ENCODE results near the gene B3GNT3.

Gene B3GNT3

DNA sequence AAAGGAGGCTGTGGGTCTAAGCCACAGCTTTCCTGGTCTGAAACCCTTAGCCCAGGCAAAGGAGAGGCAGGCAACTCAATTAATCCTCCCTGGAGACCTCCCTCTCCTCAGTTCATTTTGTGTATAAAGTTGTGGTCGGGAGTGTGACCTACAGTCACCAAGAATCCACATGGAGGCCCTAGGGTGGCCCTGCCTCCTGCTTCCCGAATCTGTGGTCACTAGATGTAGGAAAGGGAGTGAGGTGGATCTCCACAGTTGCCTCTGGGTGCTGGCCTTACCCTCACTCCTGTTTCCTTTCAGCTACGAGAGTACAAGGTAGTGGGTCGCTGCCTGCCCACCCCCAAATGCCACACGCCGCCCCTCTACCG, 66.0 kb downstream of the B3GNT3 start:
- peaks cover 42% of the 10 kb centered on the region for H3K36me3 Mint-ChIP-seq

DNA sequence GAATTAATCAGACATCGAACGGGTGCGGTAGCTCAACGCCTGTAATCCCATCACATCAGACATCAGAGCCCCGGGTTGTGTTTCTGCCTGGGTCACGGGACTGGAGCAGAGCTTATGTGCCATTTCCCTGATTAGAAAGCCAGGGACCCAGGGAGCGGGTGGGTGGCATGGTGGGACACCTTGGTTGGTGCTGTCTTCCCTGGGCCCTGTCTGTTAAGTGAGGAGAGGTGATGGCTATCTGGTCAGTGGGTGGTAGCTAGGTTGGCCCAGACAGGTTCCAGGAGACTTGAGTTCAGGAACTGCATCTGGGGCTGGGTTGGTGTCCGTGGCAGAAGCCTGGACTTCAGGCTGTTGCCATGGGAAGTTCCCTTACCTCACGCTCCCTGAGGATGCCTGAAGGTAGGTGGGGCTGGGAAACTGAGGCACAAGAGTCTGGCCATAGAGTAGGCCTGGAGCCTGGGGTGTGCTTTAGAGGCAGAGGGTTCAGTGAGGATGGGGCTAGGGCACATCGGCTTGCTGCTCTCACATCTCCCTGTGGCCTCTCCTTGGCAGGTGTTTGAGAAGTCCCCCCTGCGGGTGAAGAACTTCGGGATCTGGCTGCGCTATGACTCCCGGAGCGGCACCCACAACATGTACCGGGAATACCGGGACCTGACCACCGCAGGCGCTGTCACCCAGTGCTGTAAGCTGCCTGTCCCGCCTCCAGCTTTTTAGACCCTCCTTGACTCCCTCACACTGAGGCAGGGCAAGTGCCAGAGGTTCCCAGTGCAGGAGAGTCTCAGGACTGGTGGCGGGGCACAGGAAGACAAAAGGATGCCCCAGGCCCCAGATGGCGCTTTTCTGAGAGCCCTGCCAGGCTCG, 66.8 kb downstream of the B3GNT3 start:
- no peaks in the 10 kb centered on the region for H3K27me3 Mint-ChIP-seq
- no peak for DNase-seq
- peaks cover 28% of the 10 kb centered on the region for H3K4me1 Mint-ChIP-seq
- H3K27ac Mint-ChIP-seq: peak overlapping the region; percentile 60
- H3K4me3 Mint-ChIP-seq: peak overlapping the region; percentile 96
- CTCF ChIA-PET: interaction anchor here (3.8 kb wide), 1 partner anchor 70 kb away, joined by 101 read pairs; the partner anchor contains the start of gene CCDC124
- H3K36me3 Mint-ChIP-seq: peaks cover 42% of the 10 kb centered on the region
- no peaks in the 10 kb centered on the region for H3K9me3 Mint-ChIP-seq

More for the DNA sequence above, 66.0 kb downstream of the B3GNT3 start:
- Mint-ChIP-seq H3K27me3 (no peaks in the 10 kb centered on the region), H3K27ac (peak overlapping the region; percentile 95), H3K9me3 (no peaks in the 10 kb centered on the region), H3K4me1 (peaks cover 28% of the 10 kb centered on the region), H3K4me3 (peak overlapping the region; percentile 96)
- DNase-seq: no peak
- CTCF ChIA-PET: interaction anchor here (1.9 to 3.8 kb wide), 2 partner anchors 71 to 140 kb away, joined by 8 to 101 read pairs; partner anchors contain the start of gene CCDC124

GRCh38 chr19:17862711-17863519, 68.0 kb downstream of the B3GNT3 start:
- Mint-ChIP-seq H3K27ac (no peak overlapping the region), H3K4me3 (peak overlapping the region; percentile 47), H3K36me3 (peaks cover 42% of the 10 kb centered on the region), H3K4me1 (peaks cover 28% of the 10 kb centered on the region), H3K9me3 (no peaks in the 10 kb centered on the region), H3K27me3 (no peaks in the 10 kb centered on the region)
- CTCF ChIA-PET: interaction anchor here (0.5 kb wide), 1 partner anchor 13 kb away, joined by 3 read pairs; no protein-coding TSS in a partner anchor
- DNase-seq: no peak
